H1 (cell line): ENCODE data around the gene TSC22D1. TPM values are rescaled to one million over a fixed set of nuclear protein-coding genes. Genes with fewer than 3 reads are reported as not detected.

Source experiments
- CTCF ChIA-PET: fragments of 300-600 bp; sonication (Branson Sonifier 250); formaldehyde crosslinking; loops from one replicate; lab custom pipeline; 2021; ENCODE audit not compliant: partially characterized antibody; lab: Charles Lee
- POLR2A ChIA-PET: fragments of 300-600 bp; sonication (Branson Sonifier 250); formaldehyde crosslinking; loops from one replicate; lab custom pipeline; 2021; ENCODE audit warnings: inconsistent platforms; ENCODE audit not compliant: partially characterized antibody; lab: Charles Lee
- DNase-seq, 2 experiments: peaks; one replicate each; pipeline versions ENCODE4 v3.0.0 to v3.0.0-alpha.2; 2010 to 2022; ENCODE audit warnings: low spot score in 2 of 2, low read depth in 1 of 2, mixed read lengths in 1 of 2
- FAIRE-seq: peaks from 2 replicates; lab custom pipeline; 2011; peaks lifted over from hg19 to GRCh38; lab: Jason Lieb, UNC
- H2AFZ ChIP-seq: 2 replicates; pipeline ENCODE4 v1.8.1; 2012; ENCODE audit warnings: low read length, inconsistent platforms
- H2AK5ac ChIP-seq: 2 replicates; pipeline ENCODE4 v1.6.1; 2013; ENCODE audit warnings: low read depth, low read length
- H2BK120ac ChIP-seq: replicated peaks from 2 replicates; pipeline ENCODE3; 2013; ENCODE audit warnings: low read depth, low read length, inconsistent platforms
- H2BK12ac ChIP-seq: 2 replicates; pipeline ENCODE4 v1.6.1; 2013; ENCODE audit warnings: low read depth, low read length
- H2BK15ac ChIP-seq: 2 replicates; pipeline ENCODE4 v1.6.1; 2013; ENCODE audit warnings: low read length
- H2BK20ac ChIP-seq: 2 replicates; pipeline ENCODE4 v1.6.1; 2013; ENCODE audit warnings: low read length
- H2BK5ac ChIP-seq: 2 replicates; pipeline ENCODE4 v1.6.1; 2013; ENCODE audit warnings: low read depth, low read length
- H3K14ac ChIP-seq: 2 replicates; pipeline ENCODE4 v1.6.1; 2013; ENCODE audit warnings: inconsistent platforms; ENCODE audit not compliant: insufficient read length
- H3K18ac ChIP-seq: 2 replicates; pipeline ENCODE4 v1.6.1; 2013; ENCODE audit warnings: low read length; ENCODE audit errors: extremely low read depth
- H3K23ac ChIP-seq: 2 replicates; pipeline ENCODE4 v1.6.1; 2013; ENCODE audit warnings: inconsistent platforms; ENCODE audit not compliant: insufficient read length
- H3K23me2 ChIP-seq: 2 replicates; pipeline ENCODE4 v1.6.1; 2013; ENCODE audit warnings: low read depth, low read length
- H3K27ac ChIP-seq: 2 replicates; pipeline ENCODE4 v1.6.1; 2011; ENCODE audit warnings: low read depth, low read length, inconsistent platforms
- H3K27me3 ChIP-seq, 4 experiments: replicated peaks in 1 of 4; 1 replicate in 1 of 4; 2 replicates in 3 of 4; pipeline versions ENCODE4 v1.6.1 to v1.8.1; 2011 to 2013; ENCODE audit warnings: low read length in 3 of 4, mild to moderate bottlenecking in 3 of 4, inconsistent platforms in 2 of 4, mixed read lengths in 2 of 4, moderate library complexity in 1 of 4; ENCODE audit not compliant: control insufficient read depth in 3 of 4, insufficient read depth in 3 of 4; ENCODE audit errors: extremely low read depth in 1 of 4
- H3K36me3 ChIP-seq, 4 experiments: 2 replicates each; pipeline versions ENCODE4 v1.6.1 to v1.8.1; 2011 to 2013; ENCODE audit warnings: mild to moderate bottlenecking in 4 of 4, low read length in 3 of 4, moderate library complexity in 2 of 4, control low read depth in 1 of 4, inconsistent platforms in 1 of 4; ENCODE audit not compliant: insufficient read depth in 4 of 4, control insufficient read depth in 2 of 4
- H3K4ac ChIP-seq: replicated peaks from 2 replicates; pipeline ENCODE3; 2013; ENCODE audit warnings: low read length, low read depth, mixed read lengths, inconsistent platforms; ENCODE audit not compliant: insufficient read length
- H3K4me1 ChIP-seq, 4 experiments: replicated peaks in 1 of 4; 1 replicate in 1 of 4; 2 replicates in 3 of 4; pipeline versions ENCODE4 v1.6.1 to v1.8.1; 2011 to 2013; ENCODE audit warnings: low read length in 3 of 4, inconsistent platforms in 2 of 4, mixed read lengths in 1 of 4; ENCODE audit not compliant: insufficient read depth in 4 of 4, control insufficient read depth in 3 of 4
- H3K4me2 ChIP-seq, 2 experiments: 2 replicates each; pipeline versions ENCODE4 v1.6.1 to v1.8.1; 2011 to 2013; ENCODE audit warnings: low read depth in 2 of 2, low read length in 2 of 2, control low read depth in 1 of 2, inconsistent platforms in 1 of 2, mild to moderate bottlenecking in 1 of 2; ENCODE audit not compliant: insufficient read depth in 1 of 2
- H3K4me3 ChIP-seq, 4 experiments: fragments of 200-600, 300-600 bp in 1 of 4; sonication (generic), shearing (Covaris generic), sonication (Bioruptor Twin) in 1 of 4; 2 replicates each; pipeline versions ENCODE4 v1.5.1 to v1.8.1; 2011 to 2016; ENCODE audit warnings: low read length in 4 of 4, low read depth in 3 of 4, control low read depth in 2 of 4, inconsistent platforms in 2 of 4, mild to moderate bottlenecking in 2 of 4, mixed read lengths in 1 of 4, moderate library complexity in 1 of 4; ENCODE audit not compliant: insufficient read depth in 2 of 4; ENCODE audit errors: extremely low read depth in 1 of 4
- H3K56ac ChIP-seq: replicated peaks from 2 replicates; pipeline ENCODE3; 2013; ENCODE audit warnings: low read depth, mild to moderate bottlenecking, mixed read lengths, low read length, inconsistent platforms; ENCODE audit not compliant: insufficient read length
- H3K79me1 ChIP-seq: 2 replicates; pipeline ENCODE4 v1.6.1; 2013; ENCODE audit warnings: low read depth, low read length, control low read depth
- H3K79me2 ChIP-seq, 2 experiments: 2 replicates each; pipeline versions ENCODE4 v1.6.1 to v1.8.1; 2012 to 2013; ENCODE audit warnings: low read length in 2 of 2, mild to moderate bottlenecking in 2 of 2, inconsistent platforms in 1 of 2; ENCODE audit not compliant: insufficient read depth in 2 of 2, control insufficient read depth in 1 of 2
- H3K9ac ChIP-seq, 4 experiments: replicated peaks in 1 of 4; 1 replicate in 1 of 4; 2 replicates in 3 of 4; pipeline versions ENCODE4 v1.6.1 to v1.8.1; 2011 to 2013; ENCODE audit warnings: low read depth in 3 of 4, low read length in 3 of 4, control low read depth in 2 of 4, mild to moderate bottlenecking in 2 of 4, moderate library complexity in 2 of 4, inconsistent platforms in 1 of 4; ENCODE audit errors: extremely low read depth in 1 of 4
- H3K9me3 ChIP-seq, 2 experiments: 2 replicates each; pipeline versions ENCODE4 v1.6.1 to v1.8.1; 2012 to 2013; ENCODE audit warnings: mild to moderate bottlenecking in 2 of 2, moderate library complexity in 2 of 2, control low read depth in 1 of 2, inconsistent platforms in 1 of 2, low read depth in 1 of 2, low read length in 1 of 2, mixed read lengths in 1 of 2; ENCODE audit not compliant: insufficient read depth in 2 of 2
- H4K20me1 ChIP-seq, 2 experiments: replicated peaks in 1 of 2; 2 replicates each; pipeline versions ENCODE3 to v1.8.1; 2011 to 2013; ENCODE audit warnings: inconsistent platforms in 2 of 2, low read length in 2 of 2, mild to moderate bottlenecking in 1 of 2; ENCODE audit not compliant: insufficient read depth in 2 of 2, control insufficient read depth in 1 of 2
- H4K5ac ChIP-seq: 2 replicates; pipeline ENCODE4 v1.6.1; 2013; ENCODE audit warnings: low read length, low read depth, mixed read lengths, inconsistent platforms; ENCODE audit not compliant: insufficient read length
- H4K8ac ChIP-seq: 2 replicates; pipeline ENCODE4 v1.8.0; 2013; ENCODE audit warnings: mild to moderate bottlenecking, moderate library complexity, low read length, inconsistent platforms; ENCODE audit not compliant: insufficient read depth; ENCODE audit errors: extremely low read depth
- H4K91ac ChIP-seq: replicated peaks from 2 replicates; pipeline ENCODE3; 2013; ENCODE audit warnings: low read length, mixed read lengths, inconsistent platforms; ENCODE audit not compliant: insufficient read length
- RBBP5 ChIP-seq: IDR thresholded peaks from 2 replicates; pipeline ENCODE4 v1.7.1; 2012; ENCODE audit warnings: low read depth, mild to moderate bottlenecking, inconsistent platforms, low read length, moderate library complexity, borderline replicate concordance
- polyA plus RNA-seq, 7 experiments: library from polyadenylated mRNA; depleted of rRNA in 3 of 7; stranded (reverse) in 5 of 7; unstranded in 2 of 7; fragments of >200 nt in 5 of 7; fragments of 200-250 nt in 2 of 7; gene quantifications; 1 replicate in 5 of 7; 2 replicates in 1 of 7; 4 replicates in 1 of 7; pipeline versions ENCODE4 v1.2.1 to v1.2.3, GENCODE V29; 2011 to 2013; ENCODE audit warnings: missing spikeins in 2 of 7, mixed read lengths in 2 of 7
- total RNA-seq: library from RNA; stranded (reverse); fragmentation: NEBNext Ultra II Directional; extraction: Animal tissue kit (Norgen Biotek cat#: 25700); gene quantifications from 2 replicates; pipeline ENCODE4 v1.2.1, GENCODE V29; 2021

TSC22D1 gene
- total and polyA plus RNA-seq, 2 of the 8 experiments (the other 6 are each of a cell fraction or from before 2014, with no cell fraction given): 52.6 to 80.9 TPM

DNA sequence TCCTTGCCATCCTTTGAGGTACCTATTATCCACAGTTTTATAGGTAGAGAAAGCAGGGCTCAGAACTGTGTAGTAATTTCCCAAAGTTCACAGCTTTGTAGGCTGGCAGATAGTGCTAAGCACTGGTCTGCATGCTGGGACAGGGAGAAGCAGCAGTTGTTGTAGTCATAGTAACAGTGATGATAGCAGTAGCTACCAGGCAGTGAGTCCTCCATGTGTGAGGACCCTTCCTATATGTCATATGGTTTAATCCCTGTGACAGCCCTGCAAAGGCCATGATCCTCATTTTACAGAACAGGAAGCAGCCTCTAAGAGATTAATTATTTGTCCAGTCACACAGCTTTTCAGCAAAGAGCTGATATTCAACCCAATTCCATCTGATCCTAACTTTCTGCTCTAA, 181.5 kb downstream of the TSC22D1 start:
- no peak overlapping the region for H3K4me3 ChIP-seq
- no peaks in the 10 kb centered on the region for H3K36me3 ChIP-seq
- no peaks in the 10 kb centered on the region for H3K79me2 ChIP-seq
- H2AFZ ChIP-seq: no peak overlapping the region
- no peak for FAIRE-seq
- H4K8ac ChIP-seq: no peak overlapping the region
- H3K23me2 ChIP-seq: no peaks in the 10 kb centered on the region
- H2BK12ac ChIP-seq: no peak overlapping the region
- no peak overlapping the region for H3K23ac ChIP-seq
- no peak overlapping the region for H2BK5ac ChIP-seq
- H3K14ac ChIP-seq: no peak overlapping the region
- no peaks in the 10 kb centered on the region for H3K9me3 ChIP-seq
- ChIA-PET CTCF (interaction anchor here (1.2 kb wide), 1 partner anchor 151 kb away, joined by 3 read pairs; no protein-coding TSS in a partner anchor), POLR2A (interaction anchor here (0.9 to 1.5 kb wide), 4 partner anchors 12 to 41 kb away, joined by 3 to 4 read pairs (median 3); no protein-coding TSS in a partner anchor)
- no peaks in the 10 kb centered on the region for H4K20me1 ChIP-seq
- no peak overlapping the region for H2BK120ac ChIP-seq
- no peaks in the 10 kb centered on the region for H3K79me1 ChIP-seq
- no peaks in the 10 kb centered on the region for H3K27me3 ChIP-seq
- no peak for DNase-seq
- H4K91ac ChIP-seq: no peak overlapping the region
- H3K18ac ChIP-seq: no peak overlapping the region
- H3K27ac ChIP-seq: no peak overlapping the region
- no peak overlapping the region for H3K56ac ChIP-seq
- no peak overlapping the region for H2BK15ac ChIP-seq
- H3K4me2 ChIP-seq: no peak overlapping the region
- no peak overlapping the region for H2BK20ac ChIP-seq
- no peak overlapping the region for H3K4ac ChIP-seq
- H3K9ac ChIP-seq: no peak overlapping the region
- peaks cover 0 to 4% (median 0%) of the 10 kb centered on the region in 4 experiments; a peak in 2 of 7 replicates for H3K4me1 ChIP-seq
- no peak overlapping the region for H4K5ac ChIP-seq
- H2AK5ac ChIP-seq: no peak overlapping the region
- no peak for TF ChIP-seq RBBP5
